HK-2 (cell line): ENCODE data around the gene CHTOP.

ENCODE experiments used
- DNase-seq: peaks from one replicate; pipeline ENCODE4 v3.0.0-alpha.2; 2018; ENCODE audit not compliant: unreplicated experiment

Gene CHTOP

GRCh38 chr1:153612755-153613331 lies 21.0 kb upstream of the CHTOP start, which contains the start of gene S100A16:
TSS of gene S100A16 (minus strand) at chr1:153613137. CDS start at chr1:153608151, 4,986 bp downstream.
- peak; percentile 81 for DNase-seq

GRCh38 chr1:153613406-153613805 lies 20.5 kb upstream of the CHTOP start:
- no peak for DNase-seq

GRCh38 chr1:153614189-153614900 lies 19.5 kb upstream of the CHTOP start:
- DNase-seq: no peak

GRCh38 chr1:153614906-153615305 lies 19.0 kb upstream of the CHTOP start:
- DNase-seq: no peak

DNA sequence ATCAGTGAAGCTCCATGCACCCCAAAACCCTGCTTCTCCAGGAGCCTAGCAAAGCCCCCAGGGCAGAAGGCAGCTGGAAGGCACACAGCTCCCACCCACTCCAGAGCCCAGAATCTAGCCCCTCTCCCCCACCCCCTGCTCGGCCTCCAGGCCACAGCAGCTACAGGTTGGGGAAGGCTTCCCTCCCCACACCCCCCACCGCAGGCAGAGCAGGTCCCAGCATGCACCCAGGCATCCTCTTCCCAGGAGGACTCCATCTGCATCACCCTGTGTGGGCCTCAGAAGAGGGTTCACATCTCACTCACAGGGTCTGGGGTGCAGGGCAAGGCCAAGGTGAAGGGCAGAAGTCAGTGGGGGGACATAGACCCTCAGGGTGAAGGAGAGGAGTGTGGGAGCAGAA lies 18.5 kb upstream of the CHTOP start:
- no peak for DNase-seq

DNA sequence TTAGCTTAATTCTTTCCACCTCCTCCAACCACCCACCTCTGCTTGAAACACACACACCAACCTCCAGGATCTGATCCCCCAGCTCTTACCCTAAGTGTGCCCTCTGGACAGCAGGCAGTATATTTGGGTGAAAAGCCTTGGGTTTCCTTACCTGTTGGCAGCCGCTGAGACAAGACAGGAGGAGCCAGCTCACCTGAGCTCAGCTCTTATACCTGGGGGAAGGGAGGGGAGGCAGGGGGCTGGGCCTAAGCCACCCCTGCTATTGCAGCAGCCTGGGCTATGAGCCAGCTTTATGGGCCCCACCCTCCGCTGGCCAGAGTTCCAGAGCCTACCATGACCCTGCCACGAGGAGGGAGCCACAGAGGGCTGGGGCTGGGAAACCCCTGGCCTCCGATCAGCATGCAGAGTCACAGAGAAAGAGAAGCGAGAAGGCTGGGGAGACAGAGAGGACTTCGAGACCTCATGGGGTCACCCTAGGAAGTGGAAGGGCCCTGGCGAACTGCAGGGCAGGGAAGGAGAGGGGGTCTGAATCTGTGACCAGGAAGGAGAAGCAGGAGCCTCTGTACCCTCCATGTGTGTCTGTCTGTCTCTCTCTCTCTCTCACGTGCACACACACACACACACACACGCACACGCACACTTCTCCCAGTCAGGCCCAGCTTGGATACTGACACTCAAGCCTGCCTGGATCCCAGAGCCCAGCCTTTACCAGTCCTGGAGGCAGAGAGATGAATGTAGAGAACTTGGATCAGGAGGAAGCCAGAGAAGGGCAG lies 17.5 kb upstream of the CHTOP start, which contains the start of gene S100A14:
Gene S100A14, minus strand, starts transcription at position 182 of the 773 bp plus-strand sequence. CDS start 467 bp downstream, outside the sequence.
- DNase-seq: no peak

DNA sequence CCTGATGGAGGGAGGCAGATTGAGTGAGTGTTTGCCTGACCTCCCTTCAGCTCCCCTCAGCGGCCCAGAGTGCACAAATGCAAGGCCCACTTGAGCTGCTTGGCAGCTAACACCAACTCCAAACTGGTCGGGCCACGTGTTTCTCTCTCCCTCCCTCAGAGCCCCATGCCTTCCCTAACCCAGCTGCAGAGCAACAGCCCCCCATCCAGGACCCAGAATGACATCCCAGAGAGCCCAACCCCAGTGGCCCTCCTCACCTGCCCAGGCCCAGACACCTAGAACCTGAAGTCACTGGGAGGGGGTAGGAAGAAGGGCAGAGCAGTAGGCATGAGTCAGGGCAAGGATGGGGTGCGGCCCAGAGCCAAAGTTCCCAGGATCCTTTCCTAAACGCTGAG lies 17.0 kb upstream of the CHTOP start:
- DNase-seq: no peak

GRCh38 chr1:153617663-153618062 lies 16.2 kb upstream of the CHTOP start:
- DNase-seq: no peak

GRCh38 chr1:153619171-153619570 lies 14.7 kb upstream of the CHTOP start:
- no peak for DNase-seq

DNA sequence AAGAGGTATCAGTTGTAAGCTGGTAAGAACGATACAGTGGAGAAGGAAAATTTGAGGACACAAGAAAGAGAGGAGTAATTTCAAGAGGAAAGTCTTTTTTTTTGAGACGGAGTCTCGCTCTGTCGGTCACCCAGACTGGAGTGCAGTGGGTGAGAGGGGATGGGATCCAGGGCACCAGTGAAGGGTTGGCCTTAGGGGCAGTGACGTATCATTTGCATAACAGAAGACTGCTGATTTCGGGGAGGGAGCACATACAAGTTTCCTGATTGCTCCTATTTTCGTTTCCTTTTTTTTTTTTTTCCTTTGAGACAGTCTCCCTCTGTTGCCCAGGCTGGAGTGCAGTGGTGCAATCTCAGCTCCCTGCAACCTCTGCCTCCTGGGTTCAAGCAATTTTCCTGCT lies 10.8 kb upstream of the CHTOP start:
- DNase-seq: no peak

- DNase-seq: no peak
Observed at GRCh38 chr1:153624965-153625611, 8.8 kb upstream of the CHTOP start.

- DNase-seq: no peak
Observed at GRCh38 chr1:153626477-153626903, 7.4 kb upstream of the CHTOP start.

- peak; percentile 92 for DNase-seq
Observed at GRCh38 chr1:153626904-153627714, 6.8 kb upstream of the CHTOP start, which contains the start of gene S100A13. TSS of gene S100A13 (minus strand) at chr1:153627505. CDS start at chr1:153626472, 1,033 bp downstream.

DNA sequence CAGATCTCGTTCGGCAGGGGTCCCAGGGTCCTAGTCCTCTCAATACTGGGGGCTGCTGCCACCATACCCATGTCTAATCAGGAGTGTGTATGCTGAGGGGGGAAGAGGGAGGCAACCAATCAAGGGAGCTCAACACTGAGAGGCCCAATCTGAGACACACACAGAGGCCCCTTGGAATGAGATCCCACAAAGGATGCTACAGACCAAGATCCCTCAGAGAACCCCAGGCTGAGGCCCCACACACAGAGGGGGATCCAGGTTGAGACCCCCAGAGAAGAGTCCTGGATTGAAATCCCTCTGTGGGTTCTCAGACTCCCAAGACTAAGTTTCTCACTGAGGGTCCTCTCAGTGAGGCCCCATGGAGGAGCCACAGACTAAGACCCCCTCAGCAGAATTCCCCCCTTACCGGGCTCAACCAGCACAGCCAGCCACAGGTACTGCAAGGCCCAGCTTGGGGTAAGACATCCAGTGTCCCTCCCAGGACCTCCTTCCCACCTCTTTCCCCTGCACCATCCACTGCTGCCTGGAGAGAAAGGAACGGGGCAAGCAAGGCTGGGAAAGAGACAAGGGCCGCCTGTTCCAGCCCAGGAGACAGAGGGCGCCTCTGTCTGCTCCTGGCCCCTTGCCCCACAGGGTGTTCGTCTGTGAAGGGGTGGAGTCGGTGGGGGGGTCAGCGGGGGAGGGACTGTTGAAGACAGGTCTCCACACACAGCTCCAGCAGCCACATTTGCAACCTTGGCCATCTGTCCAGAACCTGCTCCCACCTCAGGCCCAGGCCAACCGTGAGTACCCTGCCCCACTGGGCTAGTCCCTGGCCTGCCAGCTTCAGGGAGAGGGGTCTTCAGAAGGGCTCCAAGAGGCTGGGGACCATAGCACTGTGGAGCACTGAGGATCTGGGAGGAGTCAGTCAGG lies 5.9 kb upstream of the CHTOP start, which contains the start of gene S100A1:
Gene S100A1, plus strand, starts transcription at position 720 of the 912 bp plus-strand sequence. CDS start 2,088 bp downstream, outside the sequence.
- DNase-seq: no peak

GRCh38 chr1:153628638-153629342 lies 5.1 kb upstream of the CHTOP start:
- no peak for DNase-seq

DNA sequence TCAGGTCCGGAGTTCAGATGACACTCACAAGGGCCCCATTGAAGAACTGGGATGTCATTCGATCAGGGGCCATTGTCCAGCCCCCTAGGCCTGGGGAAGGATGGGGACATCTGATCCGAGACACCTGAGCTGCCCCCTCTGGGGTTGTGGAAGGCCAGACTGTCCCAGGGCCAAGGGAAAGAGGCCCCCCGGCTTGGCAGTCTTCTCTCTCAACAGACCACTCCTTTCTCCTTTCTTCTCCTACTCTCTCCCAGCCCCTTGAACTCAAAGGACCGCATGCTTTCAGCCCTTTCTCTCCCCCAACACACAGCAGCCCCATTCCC lies 4.6 kb upstream of the CHTOP start:
- DNase-seq: no peak

- no peak for DNase-seq
Observed at GRCh38 chr1:153629971-153630370, 3.9 kb upstream of the CHTOP start.

DNA sequence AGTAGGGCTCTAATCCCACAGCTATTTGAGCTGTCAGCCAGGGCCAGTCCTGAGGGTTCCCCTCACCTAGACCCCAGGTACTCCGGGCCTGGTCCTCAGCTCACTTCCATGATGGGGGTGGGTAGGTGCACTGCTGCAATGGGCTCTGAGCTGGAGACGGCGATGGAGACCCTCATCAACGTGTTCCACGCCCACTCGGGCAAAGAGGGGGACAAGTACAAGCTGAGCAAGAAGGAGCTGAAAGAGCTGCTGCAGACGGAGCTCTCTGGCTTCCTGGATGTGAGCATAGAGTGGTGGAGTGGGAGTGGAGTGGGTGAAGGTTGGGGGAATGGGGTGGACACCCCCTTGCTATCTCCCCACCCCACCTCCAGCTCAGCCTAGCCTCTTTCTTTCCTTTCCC lies 3.5 kb upstream of the CHTOP start:
- DNase-seq: no peak
